Myometrial cell (primary cell): ENCODE results near the gene CYP2W1. TPM values are rescaled to one million over a fixed set of nuclear protein-coding genes. Genes with fewer than 3 reads are reported as not detected.

ENCODE experiments used
- total RNA-seq: library from RNA; depleted of rRNA; stranded (reverse); fragments of >200 nt; gene quantifications from 2 replicates; pipeline ENCODE4 v1.2.3, GENCODE V29; 2015

The CYP2W1 gene
- total RNA-seq, result not detected in 2 replicates

DNA sequence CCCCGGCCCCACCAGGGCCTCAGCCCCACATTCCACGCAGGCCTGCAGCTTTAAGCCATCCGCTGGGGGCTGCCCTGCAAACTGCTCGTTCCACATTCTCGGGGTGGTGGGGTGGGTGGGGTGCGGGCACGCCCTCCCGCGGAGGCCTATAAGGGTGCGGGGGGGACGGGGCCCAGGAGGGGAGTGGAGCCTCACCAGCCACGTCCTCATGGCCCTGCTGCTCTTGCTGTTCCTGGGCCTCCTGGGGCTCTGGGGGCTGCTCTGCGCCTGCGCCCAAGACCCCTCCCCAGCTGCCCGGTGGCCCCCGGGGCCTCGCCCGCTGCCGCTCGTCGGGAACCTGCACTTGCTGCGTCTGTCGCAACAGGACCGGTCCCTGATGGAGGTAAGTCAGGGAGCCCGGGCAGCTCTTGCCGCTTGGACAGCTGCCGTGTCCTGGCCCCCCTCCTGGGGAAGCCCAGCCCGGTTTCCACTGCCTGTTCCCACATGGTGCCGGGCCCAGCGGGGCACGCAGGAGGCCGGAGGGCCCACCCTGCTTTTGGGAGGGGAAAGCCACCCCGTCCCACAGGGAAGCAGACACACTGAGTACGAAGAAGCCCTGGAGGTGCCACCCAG is at the start of gene CYP2W1:
Gene CYP2W1, plus strand, starts transcription at position 178 of the 612 bp plus-strand sequence. Its CDS starts 31 bp downstream, at position 209.

GRCh38 chr7:954330-955238 is 28.4 kb upstream of the CYP2W1 start, which contains the start of gene ADAP1:
Gene ADAP1, minus strand, starts transcription at chr7:954680. Its CDS starts 203 bp downstream, at chr7:954477.

DNA sequence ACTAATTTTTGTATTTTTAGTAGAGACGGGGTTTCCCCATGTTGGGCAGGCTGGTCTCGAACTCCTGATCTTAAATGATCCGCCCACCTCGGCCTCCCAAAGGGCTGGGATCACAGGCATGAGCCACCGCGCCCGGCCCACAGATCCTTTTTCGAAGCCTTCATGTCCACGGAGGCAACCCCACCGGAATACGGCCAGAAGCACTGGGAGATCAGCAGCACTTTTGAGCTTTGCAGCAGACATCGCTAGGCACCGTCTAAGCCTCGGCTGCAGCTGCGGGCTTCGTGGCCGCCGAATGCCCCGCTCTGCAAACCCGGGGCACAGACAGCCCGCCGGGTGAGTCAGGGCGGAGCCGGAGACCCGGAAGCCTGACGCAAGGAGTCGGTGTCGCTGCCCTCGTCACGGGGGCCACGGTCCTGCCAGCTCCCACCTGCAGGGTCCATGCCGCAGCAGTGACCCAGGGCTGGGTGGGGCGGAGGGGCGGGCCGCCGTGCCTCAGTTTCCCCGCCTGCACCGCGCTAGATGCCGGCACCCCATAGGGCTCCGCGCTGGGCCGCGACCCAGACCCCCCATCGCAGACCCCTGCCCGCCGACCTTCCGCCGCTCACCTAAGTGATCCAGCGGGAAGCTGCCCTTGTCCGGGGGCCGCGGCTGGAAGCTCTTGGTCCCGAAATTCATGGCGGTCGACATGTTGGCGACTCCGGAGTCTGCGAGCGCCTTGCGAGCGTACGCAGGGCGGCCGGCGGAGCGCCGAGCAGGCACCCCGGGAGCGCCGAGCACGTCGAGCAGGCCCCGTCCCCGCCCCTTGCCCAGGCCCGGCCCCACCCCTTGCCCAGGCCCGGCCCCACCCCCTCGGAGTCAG is 7.9 kb upstream of the CYP2W1 start, which contains the start of gene COX19:
Gene COX19, minus strand, starts transcription at position 730 of the 862 bp plus-strand sequence. Its CDS starts 40 bp downstream, at position 690.

Other genes with a start within 250 kb of the CYP2W1 start
- 89.7 and 118 TPM in 2 replicates for gene SUN1, start 150.7 kb upstream of the CYP2W1 start, total RNA-seq
- gene GET4, start 106.6 kb upstream of the CYP2W1 start, total RNA-seq, result 18.4 and 23.6 TPM in 2 replicates
- 2.3 and 2.5 TPM in 2 replicates for gene ADAP1, start 28.5 kb upstream of the CYP2W1 start, total RNA-seq
- gene COX19, start 7.6 kb upstream of the CYP2W1 start, total RNA-seq, result 3.2 and 7.1 TPM in 2 replicates
- gene GPR146, start 61.4 kb downstream of the CYP2W1 start, total RNA-seq, result not detected in 2 replicates
- gene GPER1, start 104.9 kb downstream of the CYP2W1 start, total RNA-seq, result 3.2 and 4.3 TPM in 2 replicates
- 18.7 and 20.2 TPM in 2 replicates for gene ZFAND2A, start 177.0 kb downstream of the CYP2W1 start, total RNA-seq
- not detected in 2 replicates for gene UNCX, start 249.7 kb downstream of the CYP2W1 start, total RNA-seq